Measurements from ENCODE around the gene GNG7.

DNA sequence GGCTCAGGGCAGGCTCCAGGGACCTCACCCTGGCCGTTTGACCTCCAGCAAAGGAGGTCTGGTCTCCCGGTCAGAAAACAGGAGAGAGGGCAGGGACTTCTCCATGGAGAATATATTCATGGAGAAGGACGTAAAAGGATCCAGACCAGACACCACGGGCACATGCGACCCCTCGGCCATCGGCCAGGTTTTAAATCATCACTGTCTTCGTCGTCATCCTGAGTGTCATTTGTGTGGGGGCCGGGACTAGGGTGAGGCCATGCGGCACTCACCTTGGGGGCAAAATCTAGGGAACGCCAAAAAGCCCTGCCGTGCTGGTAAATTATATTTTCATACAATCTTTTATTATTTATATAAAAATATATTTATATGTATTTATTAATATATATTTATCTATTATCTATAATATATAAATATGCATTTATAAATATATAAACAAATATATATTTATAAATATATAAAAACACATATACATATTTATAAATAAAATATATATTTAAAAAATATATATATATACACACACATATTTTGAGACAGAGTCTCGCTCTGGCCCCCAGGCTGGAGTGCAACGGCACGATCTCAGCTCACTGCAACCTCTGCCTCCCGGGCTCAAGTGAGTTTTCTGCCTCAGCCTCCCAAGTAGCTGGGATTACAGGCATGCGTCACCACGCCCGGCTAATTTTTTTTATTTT lies 151.2 kb downstream of the GNG7 start:
- TF ChIP-seq CSRNP3 (CRISPR knock-in tag; IDR thresholded peaks at IDR 0.05) = no peak
- no peak for TF ChIP-seq GLIS3 (CRISPR knock-in tag; IDR thresholded peaks at IDR 0.05)
- no peak for TF ChIP-seq TOX (CRISPR knock-in tag; IDR thresholded peaks at IDR 0.05; ENCODE audit: borderline replicate concordance)
- TF ChIP-seq TCF4 (CRISPR knock-in tag; IDR thresholded peaks at IDR 0.05; ENCODE audit: borderline replicate concordance) = no peak
- TF ChIP-seq PATZ1 (CRISPR knock-in tag; IDR thresholded peaks at IDR 0.05; ENCODE audit: borderline replicate concordance) = no peak
- TF ChIP-seq ZC3H10 (CRISPR knock-in tag; IDR thresholded peaks at IDR 0.05) = no peak
